A549 (cell line): ENCODE measurements around the gene MBNL2. TPM values are rescaled to one million over a fixed set of nuclear protein-coding genes. Genes with fewer than 3 reads are reported as not detected.

Source experiments
- ATAC-seq, 2 experiments: fragments of 200-7000 bp in 1 of 2; fragments of >200 bp in 1 of 2; cut with Nextera tagmentation in 1 of 2; cut with Tn5 transposase in 1 of 2; 3 replicates each; pipeline versions ENCODE4 v1.8.0 to v1.9.1; 2018 to 2020; ENCODE audit warnings: mild to moderate bottlenecking in 1 of 2, moderate library complexity in 1 of 2
- CTCF ChIA-PET: fragments of 300-600 bp; sonication (Branson Sonifier 250); formaldehyde crosslinking; extraction: SDS; loops from one replicate; lab custom pipeline; 2021; ENCODE audit warnings: antibody characterized with exemption, inconsistent platforms; lab: Yijun Ruan, JAX
- POLR2A ChIA-PET: fragments of 350-600 bp; formaldehyde crosslinking; extraction: SDS; loops from one replicate; lab custom pipeline; 2021; ENCODE audit warnings: antibody characterized with exemption, inconsistent platforms; lab: Yijun Ruan, JAX
- DNase-seq, 2 experiments: peaks; one replicate each; pipeline versions ENCODE4 v3.0.0 to v3.0.0-alpha.2; 2011 to 2016; ENCODE audit warnings: low read depth in 1 of 2, low spot score in 1 of 2
- FAIRE-seq: peaks from 2 replicates; lab custom pipeline; 2011; peaks lifted over from hg19 to GRCh38; lab: Jason Lieb, UNC
- H3K27ac ChIP-seq, 2 experiments: fragments of >200 bp; sonication (Bioruptor Twin); formaldehyde crosslinking; 3 replicates each; pipeline ENCODE4 v1.5.1; 2016 to 2017
- H3K4me1 ChIP-seq: fragments of >200 bp; sonication (Bioruptor Twin); formaldehyde crosslinking; 3 replicates; pipeline ENCODE4 v1.6.1; 2016
- H3K4me2 ChIP-seq: fragments of >200 bp; sonication (Bioruptor Twin); formaldehyde crosslinking; 3 replicates; pipeline ENCODE4 v1.6.1; 2016
- H3K4me3 ChIP-seq: fragments of >200 bp; sonication (Bioruptor Twin); formaldehyde crosslinking; 3 replicates; pipeline ENCODE4 v1.5.1; 2016
- H3K9me3 ChIP-seq: fragments of >200 bp; sonication (Bioruptor Twin); formaldehyde crosslinking; 3 replicates; pipeline ENCODE4 v1.6.1; 2016
- ATOH8 ChIP-seq: fragments of 250-450 bp; sonication (Bioruptor Pico); IDR thresholded peaks from 2 replicates; pipeline ENCODE4 v1.5.0; 2020; ENCODE audit warnings: low read depth, mild to moderate bottlenecking, moderate library complexity
- CBX2 ChIP-seq: fragments of 200-600 bp; sonication (generic); IDR thresholded peaks from 2 replicates; pipeline ENCODE4 v1.6.1; 2016; ENCODE audit warnings: low read depth, mild to moderate bottlenecking, borderline replicate concordance
- CBX8 ChIP-seq: fragments of 200-600 bp; sonication (generic); IDR thresholded peaks from 2 replicates; pipeline ENCODE4 v1.6.1; 2016
- CHD2 ChIP-seq: fragments of 150-350 bp; IDR thresholded peaks from 2 replicates; pipeline ENCODE4 v1.6.1; 2014; ENCODE audit warnings: low read length; ENCODE audit not compliant: partially characterized antibody
- CHD4 ChIP-seq: fragments of 200-600 bp; sonication (generic); IDR thresholded peaks from 2 replicates; pipeline ENCODE4 v1.6.1; 2016; ENCODE audit warnings: antibody characterized with exemption, mild to moderate bottlenecking, borderline replicate concordance
- EHMT2 ChIP-seq: fragments of 200-600 bp; sonication (generic); IDR thresholded peaks from 2 replicates; pipeline ENCODE4 v1.6.1; 2016; ENCODE audit warnings: antibody characterized with exemption, low read depth, mild to moderate bottlenecking, moderate library complexity
- EP300 ChIP-seq, 2 experiments: fragments of >200 bp; sonication (Bioruptor Twin); formaldehyde crosslinking; IDR thresholded peaks; 2 replicates in 1 of 2; 3 replicates in 1 of 2; pipeline ENCODE4 v1.6.1; 2016 to 2017
- ESRRA ChIP-seq: fragments of 150-350 bp; IDR thresholded peaks from 2 replicates; pipeline ENCODE4 v1.6.1; 2014; ENCODE audit warnings: mild to moderate bottlenecking, low read length, borderline replicate concordance
- FOSB ChIP-seq: fragments of 250-450 bp; sonication (Bioruptor Pico); IDR thresholded peaks from 2 replicates; pipeline ENCODE4 v1.5.0; 2020; ENCODE audit warnings: mild to moderate bottlenecking, moderate library complexity
- FOSL2 ChIP-seq, 2 experiments: fragments of 450-650 bp in 1 of 2; fragments of >200 bp in 1 of 2; sonication (Bioruptor Twin) in 1 of 2; formaldehyde crosslinking; IDR thresholded peaks; 2 replicates each; pipeline versions ENCODE4 v1.5.0 to v1.6.1; 2016 to 2020; ENCODE audit warnings: mild to moderate bottlenecking in 1 of 2, moderate library complexity in 1 of 2
- FOXS1 ChIP-seq: fragments of 250-450 bp; sonication (Bioruptor Pico); IDR thresholded peaks from 2 replicates; pipeline ENCODE4 v1.5.0; 2020; ENCODE audit warnings: mild to moderate bottlenecking, moderate library complexity
- GATA3 ChIP-seq: IDR thresholded peaks from 2 replicates; pipeline ENCODE4 v1.6.1; 2012; ENCODE audit warnings: borderline replicate concordance
- HDAC2 ChIP-seq: fragments of 200-600 bp; sonication (generic); IDR thresholded peaks from 2 replicates; pipeline ENCODE4 v1.6.1; 2016
- HEYL ChIP-seq: fragments of 250-450 bp; sonication (Bioruptor Pico); IDR thresholded peaks from 2 replicates; pipeline ENCODE4 v1.8.0; 2021; ENCODE audit warnings: mild to moderate bottlenecking, moderate library complexity
- JUN ChIP-seq, 2 experiments: fragments of >200 bp; sonication (Bioruptor Twin); formaldehyde crosslinking; IDR thresholded peaks; 2 replicates in 1 of 2; 3 replicates in 1 of 2; pipeline ENCODE4 v1.6.1; 2016 to 2017
- KDM1A ChIP-seq: fragments of 200-600 bp; sonication (generic); IDR thresholded peaks from 2 replicates; pipeline ENCODE4 v1.6.1; 2016; ENCODE audit warnings: low read depth, mild to moderate bottlenecking
- MYC ChIP-seq: IDR thresholded peaks from 2 replicates; pipeline ENCODE4 v1.6.1; 2012; ENCODE audit warnings: mild to moderate bottlenecking, inconsistent platforms, low read length, improper control_type of control experiment, borderline replicate concordance
- NPAS2 ChIP-seq: fragments of 250-450 bp; sonication (Bioruptor Pico); IDR thresholded peaks from 2 replicates; pipeline ENCODE4 v1.8.0; 2022; ENCODE audit warnings: mild to moderate bottlenecking, moderate library complexity, borderline replicate concordance
- NR3C1 ChIP-seq: fragments of >200 bp; sonication (Bioruptor Twin); formaldehyde crosslinking; IDR thresholded peaks from 3 replicates; pipeline ENCODE4 v1.6.1; 2017
- POLR2A ChIP-seq: IDR thresholded peaks from 2 replicates; pipeline ENCODE4 v1.6.1; 2012; ENCODE audit warnings: mild to moderate bottlenecking, low read length
- RFX5 ChIP-seq: fragments of 450-650 bp; IDR thresholded peaks from 2 replicates; pipeline ENCODE4 v1.7.1; 2014; ENCODE audit warnings: antibody characterized with exemption, mild to moderate bottlenecking, moderate library complexity
- ZFP36 ChIP-seq: fragments of 450-650 bp; IDR thresholded peaks from 2 replicates; pipeline ENCODE4 v1.6.1; 2014; ENCODE audit warnings: borderline replicate concordance; ENCODE audit not compliant: partially characterized antibody
- WGBS: methylation state at CpG from one replicate; pipeline ENCODE4 v1.1.6; 2017; ENCODE audit errors: missing lambda C conversion rate; 5-methylcytosine and 5-hydroxymethylcytosine counted together
- polyA plus RNA-seq, 4 experiments: library from polyadenylated mRNA; depleted of rRNA in 3 of 4; stranded (reverse); fragments of >200 nt; fragmentation: RNase III in 1 of 4; extraction: RNeasy Plus Mini Kit Qiagen cat#74134 plus additional on column Dnase treatment in 1 of 4; gene quantifications; 2 replicates in 3 of 4; 3 replicates in 1 of 4; pipeline ENCODE4 v1.2.3, GENCODE V29; 2011 to 2017
- TF ChIP-seq, protein P1 (sequence below): IDR thresholded peaks from 2 replicates; pipeline ENCODE4 v1.6.1; 2012
- TF ChIP-seq, protein P2 (sequence below): fragments of 450-650 bp; IDR thresholded peaks from 2 replicates; pipeline ENCODE4 v1.6.1; 2014; ENCODE audit warnings: antibody characterized with exemption

MBNL2 gene
- polyA plus RNA-seq, 2 of the 4 experiments (the other 2 are of a cell fraction): 18.7 to 20.6 TPM

- ChIA-PET CTCF (no interaction called here), POLR2A (no interaction called here)
- Histone ChIP-seq H3K4me3 (no peak overlapping the region), H3K4me2 (no peak overlapping the region), H3K27ac (no peak overlapping the region), H3K4me1 (peaks cover 51% of the 10 kb centered on the region), H3K9me3 (no peaks in the 10 kb centered on the region)
- no peak for DNase-seq
- ATAC-seq: no peak
- no peak for TF ChIP-seq EP300 (IDR thresholded peaks at IDR 0.05)
- TF ChIP-seq, protein P1, sequence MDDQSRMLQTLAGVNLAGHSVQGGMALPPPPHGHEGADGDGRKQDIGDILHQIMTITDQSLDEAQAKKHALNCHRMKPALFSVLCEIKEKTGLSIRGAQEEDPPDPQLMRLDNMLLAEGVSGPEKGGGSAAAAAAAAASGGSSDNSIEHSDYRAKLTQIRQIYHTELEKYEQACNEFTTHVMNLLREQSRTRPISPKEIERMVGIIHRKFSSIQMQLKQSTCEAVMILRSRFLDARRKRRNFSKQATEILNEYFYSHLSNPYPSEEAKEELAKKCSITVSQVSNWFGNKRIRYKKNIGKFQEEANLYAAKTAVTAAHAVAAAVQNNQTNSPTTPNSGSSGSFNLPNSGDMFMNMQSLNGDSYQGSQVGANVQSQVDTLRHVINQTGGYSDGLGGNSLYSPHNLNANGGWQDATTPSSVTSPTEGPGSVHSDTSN: no peak
- no peak for TF ChIP-seq CBX2
- TF ChIP-seq MYC: no peak
- no peak for TF ChIP-seq FOSL2 (IDR thresholded peaks at IDR 0.05)
- no peak for TF ChIP-seq FOSL2 (CRISPR knock-in tag; IDR thresholded peaks at IDR 0.05)
- no peak for TF ChIP-seq NR3C1
- no peak for TF ChIP-seq GATA3
- TF ChIP-seq HEYL (CRISPR knock-in tag): no peak
- no peak for TF ChIP-seq FOXS1 (CRISPR knock-in tag)
- TF ChIP-seq NPAS2 (CRISPR knock-in tag): no peak
- no peak for TF ChIP-seq HDAC2
- TF ChIP-seq ATOH8 (CRISPR knock-in tag): no peak
- no peak for TF ChIP-seq FOSB (CRISPR knock-in tag)
- TF ChIP-seq JUN (IDR thresholded peaks at IDR 0.05): no peak
- no peak for TF ChIP-seq CBX8
- TF ChIP-seq ESRRA: no peak
- TF ChIP-seq KDM1A: no peak
- TF ChIP-seq, protein P2, sequence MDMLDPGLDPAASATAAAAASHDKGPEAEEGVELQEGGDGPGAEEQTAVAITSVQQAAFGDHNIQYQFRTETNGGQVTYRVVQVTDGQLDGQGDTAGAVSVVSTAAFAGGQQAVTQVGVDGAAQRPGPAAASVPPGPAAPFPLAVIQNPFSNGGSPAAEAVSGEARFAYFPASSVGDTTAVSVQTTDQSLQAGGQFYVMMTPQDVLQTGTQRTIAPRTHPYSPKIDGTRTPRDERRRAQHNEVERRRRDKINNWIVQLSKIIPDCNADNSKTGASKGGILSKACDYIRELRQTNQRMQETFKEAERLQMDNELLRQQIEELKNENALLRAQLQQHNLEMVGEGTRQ: no peak
- no peak for TF ChIP-seq POLR2A
- no peak for TF ChIP-seq CHD4
- no peak for FAIRE-seq
- 90% methylated on average over 17 of the region's 18 CpGs for WGBS
Measured at GRCh38 chr13:97235549-97236231, 13.6 kb downstream of the MBNL2 start.

DNA sequence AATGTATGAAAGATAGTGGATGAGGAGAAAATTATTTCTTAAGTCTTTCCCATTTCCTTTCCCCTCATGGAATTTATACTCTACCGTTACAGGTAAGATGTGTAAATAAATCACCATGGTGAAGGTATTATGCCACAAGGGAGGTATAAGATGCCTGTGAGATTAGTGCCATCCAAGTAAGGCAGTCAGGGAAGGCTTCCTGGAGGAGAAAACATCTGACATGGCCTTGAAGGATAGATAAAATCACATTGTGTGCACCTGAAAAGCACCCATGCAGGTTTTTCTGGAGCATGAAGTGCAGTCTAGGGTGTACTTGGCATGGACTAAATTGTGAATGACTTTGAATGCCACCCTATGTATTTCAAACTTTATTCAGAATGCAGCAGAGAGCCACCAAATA, 15.3 kb downstream of the MBNL2 start:
- WGBS: 94% methylated on average over 1 of the region's 1 CpG
- DNase-seq: no peak
- no peak for ATAC-seq
- ChIA-PET CTCF (no interaction called here), POLR2A (no interaction called here)
- Histone ChIP-seq H3K4me3 (no peak overlapping the region), H3K4me2 (no peak overlapping the region), H3K9me3 (no peaks in the 10 kb centered on the region), H3K4me1 (peaks cover 56% of the 10 kb centered on the region), H3K27ac (0 out of 6 replicates have a peak overlapping the region, but pooled peaks of 1 of the 2 experiments have one; percentile 31)
- no peak for FAIRE-seq
- no peak for TF ChIP-seq ATOH8 (CRISPR knock-in tag)
- TF ChIP-seq ZFP36: peak; percentile 29

DNA sequence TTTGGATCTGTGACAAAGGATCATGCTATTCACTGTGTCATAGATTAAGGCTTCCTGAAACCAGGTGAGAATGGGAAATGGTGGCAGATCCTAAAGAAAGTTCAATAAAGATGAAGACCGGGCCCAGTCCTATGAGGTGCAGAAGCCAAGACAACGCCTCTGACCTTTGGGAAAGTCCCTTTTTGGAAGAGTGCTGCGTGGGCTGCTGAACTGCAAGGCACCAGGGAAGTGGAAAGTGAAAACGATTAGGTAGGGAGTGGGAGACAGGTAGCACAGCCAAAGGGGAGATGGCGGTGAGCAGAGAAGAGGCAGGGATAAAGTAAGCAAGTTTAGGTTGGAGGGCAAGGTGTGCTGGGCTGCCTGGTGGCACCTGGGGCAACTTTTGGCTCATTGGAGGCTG, 16.3 kb downstream of the MBNL2 start:
- H3K4me1 ChIP-seq: peaks cover 63% of the 10 kb centered on the region
- H3K4me2 ChIP-seq: peak overlapping the region; percentile 62
- no peak for DNase-seq
- H3K27ac ChIP-seq: peak overlapping the region; percentile 32 to 35; a peak in 4 of 6 replicates
- POLR2A ChIA-PET: no interaction called here
- FAIRE-seq: no peak
- no peaks in the 10 kb centered on the region for H3K9me3 ChIP-seq
- no peak for TF ChIP-seq FOXS1 (CRISPR knock-in tag)
- no peak for TF ChIP-seq EHMT2
- TF ChIP-seq CHD2: no peak
- no peak for TF ChIP-seq MYC
- TF ChIP-seq RFX5: no peak
- TF ChIP-seq, all 56 proteins: peak for 0
- no peak overlapping the region for H3K4me3 ChIP-seq
- no peak for ATAC-seq
- WGBS: 84% methylated on average over 5 of the region's 5 CpGs
- CTCF ChIA-PET: no interaction called here
